Cardiac fibroblast (primary cell): ENCODE measurements around the gene RAB30.

Experiments used
- DNase-seq, 2 donors: peaks; one replicate each; pipeline versions ENCODE4 v3.0.0 to v3.0.0-alpha.2; 2010; ENCODE audit warnings: low read depth in 2 of 2
- H3K4me3 ChIP-seq, 2 donors: replicated peaks in 1 of 2; 1 replicate in 1 of 2; 2 replicates in 1 of 2; pipeline ENCODE4 v1.5.1; 2011; ENCODE audit warnings: low read depth in 2 of 2, low read length in 2 of 2, mild to moderate bottlenecking in 2 of 2, moderate library complexity in 1 of 2
- CTCF ChIP-seq: IDR thresholded peaks from one replicate; pipeline ENCODE4 v1.5.1; 2011; ENCODE audit warnings: low read depth, mild to moderate bottlenecking, low read length, inconsistent platforms

Gene RAB30

DNA sequence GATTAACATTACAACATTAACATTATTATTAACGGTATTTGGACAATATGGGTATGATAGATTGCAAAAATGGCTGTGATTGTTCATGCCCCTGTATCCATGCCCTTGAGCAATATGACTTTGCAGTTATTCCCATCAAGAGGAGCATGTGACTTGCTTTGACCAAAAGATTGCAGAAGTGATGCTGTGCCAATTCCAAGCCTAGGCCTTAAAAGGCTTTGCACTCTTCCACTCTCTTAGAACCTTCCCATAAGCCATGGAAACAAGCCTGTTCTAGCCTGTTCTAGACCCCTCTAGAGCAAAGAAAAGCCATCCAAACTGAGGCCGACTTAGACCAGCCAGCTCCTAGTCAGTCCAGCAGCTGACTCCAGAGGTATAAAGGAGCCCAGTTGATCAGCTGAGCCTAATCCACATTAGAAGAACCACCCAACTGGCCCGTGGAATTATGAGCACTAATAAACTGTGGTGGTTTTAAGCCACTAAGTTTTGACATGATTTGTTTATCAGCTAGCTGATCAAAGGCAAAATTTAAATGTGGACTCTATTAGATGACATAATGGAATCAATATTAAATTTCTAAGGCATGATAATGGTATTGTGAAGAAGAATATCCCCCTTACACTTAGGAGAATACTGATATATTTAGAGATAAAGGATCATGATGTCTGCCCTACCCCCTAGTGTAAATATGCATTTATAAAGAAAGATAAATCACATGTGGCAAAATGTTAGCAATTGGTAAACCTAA is 28.6 kb downstream of the RAB30 start:
- peak in 1 of 2 donors; percentile 51 for DNase-seq
- H3K4me3 ChIP-seq, result no peak overlapping the region
- no peak for TF ChIP-seq CTCF

- no peak for DNase-seq
- H3K4me3 ChIP-seq, result no peak overlapping the region
- TF ChIP-seq CTCF, result no peak
Observed at GRCh38 chr11:83041126-83041525, 30.6 kb downstream of the RAB30 start.

DNA sequence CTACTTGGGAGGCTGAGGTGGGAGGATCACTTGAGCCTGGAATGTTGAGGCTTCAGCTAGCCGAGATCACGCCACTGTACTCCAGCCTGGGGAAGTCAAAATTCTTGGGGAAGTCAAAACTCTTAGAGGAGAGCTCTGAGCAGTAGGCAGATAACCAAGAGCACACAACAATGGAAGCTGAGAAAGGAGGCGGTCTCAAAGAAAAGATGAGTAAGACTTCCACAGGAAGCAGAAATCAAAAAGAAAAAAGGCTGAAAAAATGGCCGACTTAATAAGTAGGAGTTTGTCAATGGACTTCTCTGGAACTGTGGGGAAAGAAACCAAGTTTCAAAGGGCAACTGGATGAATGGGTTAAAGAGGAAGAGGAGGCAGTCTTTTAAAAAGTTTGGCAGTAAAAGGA is 32.1 kb downstream of the RAB30 start:
- TF ChIP-seq CTCF, result no peak
- peak; percentile 26 to 58 for DNase-seq
- H3K4me3 ChIP-seq, result no peak overlapping the region

- TF ChIP-seq CTCF, result no peak
- DNase-seq, result peak in 1 of 2 donors; percentile 16
Observed at GRCh38 chr11:83037877-83038276, 33.8 kb downstream of the RAB30 start.

GRCh38 chr11:83036701-83037100 is 35.0 kb downstream of the RAB30 start:
- no peak for TF ChIP-seq CTCF
- no peak overlapping the region for H3K4me3 ChIP-seq
- DNase-seq, result no peak

More at GRCh38 chr11:83037877-83038276, 33.8 kb downstream of the RAB30 start:
- H3K4me3 ChIP-seq, result no peak overlapping the region

GRCh38 chr11:83035070-83035854 is 36.4 kb downstream of the RAB30 start:
- DNase-seq, result peak; percentile 46 to 80
- no peak overlapping the region for H3K4me3 ChIP-seq
- no peak for TF ChIP-seq CTCF
